ENCODE data around the gene TRPM5. TPM values are rescaled to one million over a fixed set of nuclear protein-coding genes. Genes with fewer than 3 reads are reported as not detected.

Gene TRPM5
- total RNA-seq, 3 donors from 2014 or later: 2.2 to 3.7 (median 2.5) TPM

GRCh38 chr11:2444821-2445745 is 769 bp upstream of the TRPM5 start, which contains the start of gene KCNQ1:
Gene KCNQ1 (plus strand): TSS chr11:2445008. CDS start chr11:2445099, 91 bp downstream.
- peak; percentile 72 to 88 (median 83) for DNase-seq
- intact Hi-C loops (cut with DNase I, micrococcal nuclease): no loop called here

GRCh38 chr11:2443406-2443805 is 908 bp downstream of the TRPM5 start:
- H3K4me1 ChIP-seq (ENCODE audit: low read depth): peaks cover 34% of the 10 kb centered on the region
- H3K9me3 ChIP-seq: no peaks in the 10 kb centered on the region
- DNase-seq (peak in 1 of 3 donors; percentile 45), ATAC-seq (no peak)
- H3K4me3 ChIP-seq: no peak overlapping the region
- TF ChIP-seq, protein P1, sequence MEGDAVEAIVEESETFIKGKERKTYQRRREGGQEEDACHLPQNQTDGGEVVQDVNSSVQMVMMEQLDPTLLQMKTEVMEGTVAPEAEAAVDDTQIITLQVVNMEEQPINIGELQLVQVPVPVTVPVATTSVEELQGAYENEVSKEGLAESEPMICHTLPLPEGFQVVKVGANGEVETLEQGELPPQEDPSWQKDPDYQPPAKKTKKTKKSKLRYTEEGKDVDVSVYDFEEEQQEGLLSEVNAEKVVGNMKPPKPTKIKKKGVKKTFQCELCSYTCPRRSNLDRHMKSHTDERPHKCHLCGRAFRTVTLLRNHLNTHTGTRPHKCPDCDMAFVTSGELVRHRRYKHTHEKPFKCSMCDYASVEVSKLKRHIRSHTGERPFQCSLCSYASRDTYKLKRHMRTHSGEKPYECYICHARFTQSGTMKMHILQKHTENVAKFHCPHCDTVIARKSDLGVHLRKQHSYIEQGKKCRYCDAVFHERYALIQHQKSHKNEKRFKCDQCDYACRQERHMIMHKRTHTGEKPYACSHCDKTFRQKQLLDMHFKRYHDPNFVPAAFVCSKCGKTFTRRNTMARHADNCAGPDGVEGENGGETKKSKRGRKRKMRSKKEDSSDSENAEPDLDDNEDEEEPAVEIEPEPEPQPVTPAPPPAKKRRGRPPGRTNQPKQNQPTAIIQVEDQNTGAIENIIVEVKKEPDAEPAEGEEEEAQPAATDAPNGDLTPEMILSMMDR (IDR thresholded peaks at IDR 0.05): no peak
- intact Hi-C loops (cut with DNase I, micrococcal nuclease): no loop called here
- no peaks in the 10 kb centered on the region for H3K36me3 ChIP-seq (ENCODE audit: low read depth)

More at GRCh38 chr11:2444821-2445745, 769 bp upstream of the TRPM5 start, which contains the start of gene KCNQ1:
- peak within 1 kb of the TSS; percentile 36 for H3K4me3 ChIP-seq
- no peaks in the 10 kb centered on the region for H3K9me3 ChIP-seq
- peaks cover 34% of the 10 kb centered on the region for H3K4me1 ChIP-seq (ENCODE audit: low read depth)
- H3K36me3 ChIP-seq (ENCODE audit: low read depth): no peaks in the 10 kb centered on the region
- peak; percentile 82 for ATAC-seq
- TF ChIP-seq, protein P1 (IDR thresholded peaks at IDR 0.05): no peak

GRCh38 chr11:2442589-2442988 is 1.7 kb downstream of the TRPM5 start:
- H3K36me3 ChIP-seq (ENCODE audit: low read depth): no peaks in the 10 kb centered on the region
- ATAC-seq: no peak
- intact Hi-C loops (cut with DNase I, micrococcal nuclease): no loop called here
- peak in 2 of 3 donors; percentile 19 to 43 for DNase-seq
- TF ChIP-seq, protein P1 (IDR thresholded peaks at IDR 0.05): no peak
- H3K9me3 ChIP-seq: no peaks in the 10 kb centered on the region
- no peak overlapping the region for H3K4me3 ChIP-seq
- H3K4me1 ChIP-seq (ENCODE audit: low read depth): peaks cover 34% of the 10 kb centered on the region

- no peaks in the 10 kb centered on the region for H3K36me3 ChIP-seq (ENCODE audit: low read depth)
- peak; percentile 75 to 83 (median 80) for DNase-seq
- H3K4me1 ChIP-seq (ENCODE audit: low read depth): peaks cover 24% of the 10 kb centered on the region
- no peaks in the 10 kb centered on the region for H3K9me3 ChIP-seq
- TF ChIP-seq, protein P1 (IDR thresholded peaks at IDR 0.05): no peak
- no peak overlapping the region for H3K4me3 ChIP-seq
- intact Hi-C loops (cut with DNase I, micrococcal nuclease): no loop called here
- ATAC-seq: peak; percentile 50
Measured at GRCh38 chr11:2441171-2441570, 3.1 kb downstream of the TRPM5 start.

DNA sequence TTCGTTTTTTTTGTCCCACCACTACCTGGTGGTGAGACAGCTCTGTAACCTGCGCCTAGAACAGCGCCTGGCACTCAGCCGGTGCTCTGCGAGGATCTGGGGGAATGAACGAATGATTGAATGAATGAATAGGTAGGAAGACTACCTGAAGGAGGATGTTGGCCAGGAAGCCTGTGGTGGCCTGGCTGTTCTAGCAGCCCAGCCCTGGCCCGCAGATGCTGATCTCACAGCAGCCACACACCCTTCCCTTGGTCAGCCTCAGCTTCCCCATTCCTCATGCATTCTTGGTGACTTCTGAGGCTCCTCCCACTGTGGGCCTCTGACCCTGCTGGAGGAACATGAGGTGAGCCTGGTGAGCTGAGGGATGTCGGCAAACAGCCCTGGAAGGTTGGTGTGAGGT is 3.7 kb downstream of the TRPM5 start:
- peak; percentile 0 for ATAC-seq
- Histone ChIP-seq H3K36me3 (ENCODE audit: low read depth) (no peaks in the 10 kb centered on the region), H3K9me3 (no peaks in the 10 kb centered on the region), H3K4me3 (no peak overlapping the region), H3K4me1 (ENCODE audit: low read depth) (peaks cover 20% of the 10 kb centered on the region)
- peak in 1 of 3 donors; percentile 38 for DNase-seq
- intact Hi-C loops (cut with DNase I, micrococcal nuclease): no loop called here
- TF ChIP-seq, protein P1 (IDR thresholded peaks at IDR 0.05): no peak
